GM21825 (cell line): ENCODE measurements around the gene FAM184B.
A peak's percentile ranks its signal among the peaks of the same experiment; 100 is the strongest.

Source experiments
- ATAC-seq: cut with Tn5 transposase; IDR thresholded peaks from one replicate; pipeline ENCODE4 v1.9.1; 2021; ENCODE audit warnings: mild to moderate bottlenecking, moderate library complexity; ENCODE audit not compliant: unreplicated experiment

The FAM184B gene

DNA sequence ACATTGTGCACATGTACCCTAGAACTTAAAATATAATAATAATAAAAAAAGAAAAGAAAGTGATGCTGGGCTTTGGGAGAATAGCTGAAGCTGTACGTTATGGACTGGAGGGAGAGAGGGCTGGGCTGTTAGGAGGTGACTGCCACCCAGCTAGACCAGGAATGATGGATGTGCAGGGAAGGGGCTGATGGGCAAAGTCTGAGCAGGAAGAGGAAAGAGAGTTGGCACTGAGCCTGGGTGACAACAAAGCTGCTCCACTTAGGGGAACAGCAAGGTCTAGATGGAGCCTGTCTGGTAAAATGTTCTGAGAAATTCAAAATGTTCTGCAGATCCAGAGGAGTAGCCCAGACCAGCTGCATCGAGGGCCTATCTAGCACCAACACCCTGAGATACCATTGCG is 134.7 kb downstream of the FAM184B start:
- no peak for ATAC-seq

DNA sequence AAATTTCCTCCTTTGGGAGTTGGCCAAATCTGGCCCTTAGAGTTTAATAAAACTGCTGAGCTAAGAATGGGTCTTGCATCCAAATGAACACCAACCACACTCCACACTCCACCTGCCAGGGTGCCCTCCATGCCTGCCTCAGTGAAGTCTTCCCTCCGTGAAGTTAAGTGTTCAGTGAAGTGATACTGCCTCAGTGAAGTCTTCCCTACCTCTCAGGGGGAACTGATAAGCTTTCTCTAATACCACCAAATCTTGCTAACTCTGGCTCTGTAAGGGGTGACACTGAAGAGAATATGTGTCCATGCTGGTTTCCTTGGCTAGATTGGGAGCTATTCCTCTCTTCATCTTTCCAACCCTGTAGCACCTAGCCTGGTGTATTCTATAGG is 139.0 kb downstream of the FAM184B start:
- ATAC-seq = no peak

DNA sequence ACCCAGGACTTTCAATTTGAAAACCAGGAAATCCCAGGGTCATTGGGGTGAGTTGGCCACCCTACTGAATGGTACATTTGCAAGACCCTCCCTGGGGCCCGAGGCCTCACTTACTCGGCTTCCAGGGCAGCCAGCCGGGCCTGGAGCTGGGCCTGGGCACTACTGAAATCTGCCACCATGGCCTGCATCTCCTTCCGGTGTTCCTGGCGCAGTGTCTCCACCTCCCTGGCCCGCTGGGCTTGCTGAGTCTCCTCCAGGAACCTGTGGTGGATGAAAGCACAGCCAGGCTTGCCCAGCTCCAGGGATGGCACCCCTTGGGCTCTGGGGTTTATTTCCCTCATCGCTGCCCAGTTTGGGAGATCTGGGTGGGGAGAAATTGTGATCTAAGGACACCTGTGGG is 142.3 kb downstream of the FAM184B start:
- no peak for ATAC-seq

DNA sequence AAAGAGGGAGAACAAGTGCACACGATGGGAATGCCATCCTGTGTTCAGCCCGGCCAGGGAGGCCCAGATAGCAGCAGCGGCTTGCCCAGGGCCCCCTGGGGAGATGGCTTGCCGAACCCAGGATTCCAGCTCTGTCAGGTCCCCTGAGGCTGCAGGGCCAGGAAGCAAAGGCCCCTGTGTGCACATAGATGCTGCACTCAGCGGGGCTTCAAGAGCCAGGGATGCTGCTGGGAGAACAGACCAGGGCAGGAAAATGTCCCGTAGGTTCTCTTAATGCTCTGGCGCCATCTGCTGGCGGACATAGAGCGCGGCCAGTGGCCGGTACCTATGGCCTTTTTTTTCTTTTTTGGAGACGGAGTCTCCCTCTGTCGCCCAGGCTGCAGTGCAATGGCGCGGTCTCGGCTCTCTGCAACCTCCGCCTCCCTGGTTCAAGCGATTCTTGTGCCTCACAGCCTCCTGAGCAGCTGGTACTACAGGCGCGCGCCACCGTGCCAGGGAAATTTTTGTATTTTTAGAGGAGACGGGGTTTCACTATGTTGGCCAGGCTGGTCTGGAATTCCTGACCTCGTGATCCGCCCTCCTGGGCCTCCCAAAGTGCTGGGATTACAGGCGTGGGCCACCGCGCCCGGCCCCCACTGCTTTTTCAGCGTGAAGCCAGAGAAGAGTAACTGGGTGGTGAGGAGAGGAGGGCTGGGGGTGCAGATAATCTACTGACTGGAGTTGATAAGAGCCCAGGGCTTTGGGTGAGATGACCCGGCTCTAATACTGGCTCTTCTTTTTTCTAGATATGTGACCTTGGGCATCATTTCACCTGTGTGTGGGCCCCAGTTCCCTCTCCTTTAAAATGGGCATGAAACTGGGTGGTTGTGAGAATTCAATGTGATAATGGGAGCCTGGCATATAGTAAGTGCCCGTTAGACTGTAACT is 144.5 kb downstream of the FAM184B start:
- ATAC-seq = peak; percentile 81

DNA sequence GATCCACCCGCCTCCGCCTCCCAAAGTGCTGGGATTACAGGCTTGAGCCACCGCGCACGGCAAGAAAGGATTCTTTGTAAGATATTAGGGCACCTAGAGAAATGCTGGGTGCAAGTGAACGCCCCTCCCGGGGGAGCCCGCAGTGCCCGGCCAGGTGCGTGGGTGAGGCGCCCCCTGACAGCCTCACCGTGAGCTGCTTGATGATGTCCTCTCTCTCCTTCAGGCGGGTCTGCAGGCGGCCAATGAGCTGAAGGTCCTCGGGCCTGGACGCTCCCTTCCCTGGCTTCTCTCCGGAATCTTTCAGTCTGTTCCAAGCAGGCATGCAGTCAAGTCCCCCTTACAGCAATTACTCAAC is 145.1 kb downstream of the FAM184B start:
- no peak for ATAC-seq

DNA sequence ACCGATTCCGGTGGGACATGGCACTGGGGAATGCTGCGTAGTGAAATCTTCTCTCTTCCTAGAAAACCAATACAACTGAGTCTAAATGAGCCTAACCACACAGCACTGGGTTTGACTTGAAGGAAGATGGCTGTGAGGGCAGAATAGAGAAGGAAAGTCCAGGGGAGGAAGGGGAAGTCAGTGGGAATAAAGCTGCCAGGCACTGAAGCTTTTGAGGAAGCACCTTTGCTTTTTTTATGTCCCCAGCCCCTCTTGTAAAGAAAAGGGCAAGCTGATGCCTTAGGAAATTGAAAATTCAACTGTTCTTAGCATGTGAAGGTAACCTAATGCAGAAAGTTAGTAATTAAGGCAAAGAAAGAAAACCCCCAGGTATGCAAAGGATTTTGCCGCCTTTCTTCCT is 146.4 kb downstream of the FAM184B start:
- ATAC-seq = no peak

DNA sequence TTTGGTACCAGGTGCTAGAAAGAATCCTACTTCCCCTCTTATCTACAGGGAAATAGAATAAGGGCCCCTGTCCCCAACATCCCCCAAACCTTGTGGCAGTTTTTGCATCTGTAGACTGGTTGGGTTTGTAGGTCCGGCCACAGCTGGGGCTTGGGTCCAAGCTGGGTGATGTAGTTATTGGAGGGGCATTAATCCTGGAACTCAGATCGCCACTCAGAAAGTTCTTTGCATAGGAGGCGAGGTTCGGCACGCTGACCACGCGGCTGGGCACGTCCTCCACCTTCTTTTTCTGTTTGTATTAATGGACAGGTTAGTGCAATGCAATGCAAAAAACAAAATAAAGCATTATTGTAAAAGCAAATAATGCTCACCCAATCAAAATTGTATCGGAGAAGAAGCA is 147.8 kb downstream of the FAM184B start:
- no peak for ATAC-seq

DNA sequence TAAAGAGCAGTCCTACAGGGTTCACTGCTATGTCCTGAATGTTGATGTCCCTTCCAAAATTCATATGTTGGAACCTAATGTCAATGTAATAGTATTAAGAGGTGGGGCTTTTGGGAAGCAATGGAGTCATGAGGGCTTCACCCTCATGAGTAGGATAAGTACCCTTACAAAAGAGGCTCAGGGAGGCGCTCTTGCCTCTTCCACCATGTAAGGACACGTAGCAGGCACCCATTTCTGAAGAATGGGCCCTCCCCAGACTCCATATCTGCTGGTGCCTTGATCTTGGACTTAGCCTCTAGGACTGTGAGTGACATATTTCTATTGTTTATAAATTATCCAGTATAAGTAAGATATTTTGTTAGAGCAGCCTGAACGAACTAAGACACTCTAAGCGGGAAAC is 151.2 kb downstream of the FAM184B start:
- no peak for ATAC-seq

DNA sequence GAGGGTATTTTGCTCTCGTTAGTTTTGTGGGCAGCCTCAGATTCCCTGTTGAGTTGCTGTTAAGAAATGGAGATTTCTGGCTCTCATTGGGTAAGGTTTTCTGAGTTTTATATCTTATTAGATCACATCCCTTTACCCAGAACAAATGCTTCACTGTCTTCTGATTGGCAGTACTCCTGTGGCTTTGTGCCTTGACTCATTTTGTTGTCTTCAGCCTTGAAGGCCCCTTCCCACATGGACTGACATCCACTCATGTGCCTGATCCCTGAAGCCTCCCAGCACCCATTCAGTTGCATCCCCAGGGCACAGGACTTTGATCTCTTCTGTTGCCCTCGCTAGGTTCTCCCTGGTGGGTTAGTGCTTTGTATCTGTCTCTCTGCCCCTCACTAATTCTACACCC is 156.6 kb downstream of the FAM184B start:
- no peak for ATAC-seq

DNA sequence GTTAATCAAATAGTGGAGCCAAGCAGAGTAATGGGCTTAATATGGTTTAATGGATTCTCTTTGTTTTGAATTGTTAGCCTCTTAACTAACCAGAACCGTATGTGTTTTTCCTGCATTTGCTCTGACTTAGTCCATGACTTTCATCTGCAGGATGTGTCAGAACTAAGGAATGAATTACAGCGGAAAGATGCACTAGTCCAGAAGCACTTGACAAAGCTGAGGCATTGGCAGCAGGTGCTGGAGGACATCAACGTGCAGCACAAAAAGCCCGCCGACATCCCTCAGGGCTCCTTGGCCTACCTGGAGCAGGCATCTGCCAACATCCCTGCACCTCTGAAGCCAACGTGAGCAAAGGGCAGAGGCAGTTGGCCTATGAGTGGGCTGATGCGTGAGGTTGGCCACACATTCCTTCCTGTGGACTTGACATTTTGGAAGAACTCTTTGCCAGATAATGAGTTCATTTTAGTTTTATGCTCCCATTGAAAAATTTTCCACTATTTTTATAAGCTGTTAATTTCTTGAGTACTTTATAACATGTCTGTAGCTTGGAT is 157.9 kb downstream of the FAM184B start:
- ATAC-seq = no peak

DNA sequence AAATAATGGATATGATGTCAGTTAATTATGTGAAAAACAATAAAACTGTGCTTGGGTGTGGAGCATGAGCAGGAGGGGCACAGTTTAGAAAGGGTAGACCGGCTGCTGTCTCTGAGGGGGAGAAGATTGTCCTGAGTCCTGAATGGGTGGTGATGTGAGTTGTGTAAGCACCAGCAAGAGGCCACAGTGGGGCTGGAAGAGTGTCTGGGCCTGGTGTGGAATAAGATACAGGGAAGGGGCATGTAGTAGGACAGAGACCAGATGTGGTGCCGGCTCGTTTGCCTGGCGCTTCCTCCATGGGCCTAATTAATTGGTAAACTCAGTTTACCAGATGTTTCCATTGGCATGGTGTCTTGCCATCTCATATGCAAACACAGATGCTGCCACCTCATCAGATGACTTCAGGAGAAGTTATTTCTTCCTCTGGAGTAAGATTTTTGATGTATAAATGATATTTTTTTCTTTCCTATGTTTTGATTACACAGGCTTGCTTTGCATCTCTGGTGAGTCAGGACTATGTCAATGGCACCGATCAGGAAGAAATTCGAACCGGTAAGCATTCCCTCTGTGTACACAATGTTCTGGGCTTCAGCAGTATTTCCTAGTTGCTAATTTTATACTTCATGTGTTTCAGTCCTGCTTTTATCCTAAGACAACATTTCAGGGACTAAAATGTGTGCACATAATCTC is 161.9 kb downstream of the FAM184B start:
- ATAC-seq = no peak

DNA sequence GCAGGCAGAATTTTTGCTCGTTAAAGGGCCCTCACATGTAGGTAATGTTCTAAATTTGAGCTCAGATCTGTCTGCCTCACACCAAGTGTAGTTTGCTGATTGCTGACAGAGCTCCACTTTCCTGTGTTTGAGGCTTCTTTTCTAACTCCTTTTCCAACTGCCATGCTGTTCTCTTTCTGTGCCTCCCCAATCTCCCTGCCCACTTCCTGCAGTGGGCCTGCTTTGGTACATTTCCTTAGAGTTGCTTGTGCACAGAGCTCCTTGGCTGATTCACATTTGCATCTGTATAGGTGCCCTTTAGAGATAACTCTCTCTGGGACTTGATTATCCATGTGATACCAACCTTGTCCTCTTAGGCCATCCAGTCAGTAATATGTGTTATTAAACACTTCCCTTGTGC is 162.5 kb downstream of the FAM184B start:
- ATAC-seq = no peak

DNA sequence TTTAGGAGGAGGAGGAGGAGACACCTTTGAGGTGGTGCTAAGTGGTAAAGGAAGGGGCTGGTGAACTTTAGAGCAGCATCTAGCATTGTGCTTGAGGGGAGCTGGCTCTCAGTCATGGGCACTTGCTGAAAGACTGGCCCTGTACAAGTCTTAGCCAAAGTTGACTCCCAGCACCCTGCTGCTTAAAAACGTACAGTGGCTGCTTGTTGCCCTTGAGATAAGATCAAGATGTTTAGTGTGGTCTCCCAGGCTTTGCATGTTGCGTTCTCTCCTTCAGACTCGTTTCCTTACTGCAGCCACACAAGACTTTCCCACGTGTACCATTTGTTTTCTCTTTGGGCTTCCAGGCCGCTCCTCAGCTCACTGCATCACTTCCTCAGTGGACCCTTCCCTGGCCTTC is 165.1 kb downstream of the FAM184B start:
- no peak for ATAC-seq

DNA sequence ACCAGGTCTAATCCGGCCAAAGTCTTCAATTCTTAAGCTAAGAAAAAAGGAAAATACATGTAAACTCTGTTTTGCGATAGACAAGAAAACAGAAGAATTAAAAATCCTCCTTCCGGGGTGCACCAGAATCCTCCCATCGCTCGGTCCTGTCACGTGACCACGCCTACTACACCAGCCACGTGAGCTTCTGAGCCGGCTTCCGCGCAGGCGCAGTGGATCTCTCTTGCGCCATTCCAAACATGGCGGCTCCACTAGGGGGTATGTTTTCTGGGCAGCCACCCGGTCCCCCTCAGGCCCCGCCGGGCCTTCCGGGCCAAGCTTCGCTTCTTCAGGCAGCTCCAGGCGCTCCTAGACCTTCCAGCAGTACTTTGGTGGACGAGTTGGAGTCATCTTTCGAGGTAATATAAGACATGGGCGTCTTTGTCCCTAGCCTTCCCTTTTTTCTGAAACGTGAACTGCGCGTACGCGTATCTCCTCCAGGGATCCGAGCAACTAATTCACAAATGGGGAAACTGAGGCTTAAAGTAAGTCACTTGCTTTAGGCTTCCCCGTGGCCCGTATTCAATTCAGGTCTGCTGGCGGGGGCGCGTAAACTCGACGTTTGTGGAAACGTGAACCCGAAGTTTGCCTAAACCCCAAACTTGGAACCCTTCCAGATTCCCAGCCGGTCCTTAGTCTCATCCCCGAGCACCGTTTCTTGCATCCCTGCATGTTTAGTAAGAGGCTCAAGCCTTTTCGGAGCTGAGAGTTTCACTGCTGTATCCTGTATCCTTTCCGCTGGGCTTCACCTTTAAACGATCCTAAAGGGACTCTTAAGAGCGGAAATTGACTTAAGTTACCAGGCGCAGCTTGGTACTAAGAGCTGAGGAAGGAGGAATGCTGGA is 166.8 kb downstream of the FAM184B start, which contains the start of gene MED28:
TSS of gene MED28 (plus strand) at position 226 of the 884 bp plus-strand sequence. CDS start at position 240, 14 bp downstream.
- ATAC-seq = peak; percentile 94

DNA sequence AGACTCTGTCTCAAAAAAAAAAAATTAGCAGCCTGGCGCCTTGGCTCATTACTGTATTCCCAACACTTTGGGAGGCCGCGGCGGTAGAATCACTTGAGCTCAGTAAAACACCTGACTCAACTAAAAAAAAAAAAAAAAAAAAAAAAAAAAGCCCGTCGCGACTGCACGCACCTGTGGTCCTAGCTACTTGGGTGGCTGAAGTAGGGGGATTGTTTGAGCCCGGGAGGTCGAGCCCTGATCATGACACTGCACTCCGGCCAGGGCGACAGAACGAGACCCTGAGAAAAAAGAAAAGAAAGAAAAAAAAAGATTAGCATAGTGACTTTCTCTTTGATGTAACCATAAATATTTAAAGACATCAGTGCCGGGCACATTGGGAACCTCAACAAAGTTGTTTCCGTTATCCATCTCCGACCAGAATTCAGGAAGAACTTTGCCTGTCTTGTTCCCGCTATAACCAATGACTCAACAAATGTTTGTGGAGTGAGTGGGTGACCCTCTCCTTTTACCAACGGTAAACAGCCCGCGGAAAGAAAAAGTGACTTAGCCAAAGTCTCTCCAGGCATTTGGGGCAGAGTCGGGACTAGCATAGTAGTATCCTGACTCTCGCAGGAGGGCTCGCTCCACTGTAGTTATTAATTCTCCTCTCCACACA is 167.5 kb downstream of the FAM184B start:
- peak; percentile 48 for ATAC-seq

DNA sequence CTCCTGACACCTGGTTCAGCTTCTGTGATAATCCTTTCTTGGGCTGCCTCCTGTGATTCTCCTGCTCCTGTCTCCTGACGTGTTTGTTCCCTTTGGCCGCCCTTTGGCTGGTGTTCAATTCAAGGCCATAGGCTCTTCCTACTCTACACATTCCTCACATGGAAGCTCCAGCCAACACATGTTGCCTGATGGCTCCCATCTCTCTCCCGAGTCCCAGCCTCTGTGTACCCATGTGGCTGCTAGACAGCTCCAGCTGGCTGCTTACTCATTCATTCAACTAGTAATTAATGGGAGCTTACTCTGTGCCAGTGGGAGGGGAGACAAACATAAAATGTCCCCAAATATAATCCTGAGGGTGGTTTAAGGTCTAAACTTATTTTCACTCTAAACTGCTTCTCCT is 176.2 kb downstream of the FAM184B start:
- no peak for ATAC-seq

DNA sequence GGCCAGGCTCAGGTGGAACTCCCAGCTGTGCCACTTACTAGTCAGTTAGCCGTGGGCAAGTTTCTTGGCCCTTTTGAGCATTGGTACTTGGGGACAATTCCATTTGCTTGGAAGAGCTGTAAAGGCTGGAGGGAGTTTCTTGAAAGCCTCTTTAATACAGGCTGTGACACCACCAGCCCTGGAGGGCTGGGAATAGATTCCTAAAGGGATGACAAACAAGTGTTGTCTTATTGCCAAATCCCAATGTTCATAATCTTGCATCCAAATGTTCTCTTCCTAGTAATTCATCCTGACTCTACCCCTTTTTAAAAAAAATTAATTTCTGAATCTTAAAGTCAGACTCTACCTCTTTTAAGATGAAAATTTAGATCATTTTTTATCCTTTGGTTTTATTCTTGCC is 181.6 kb downstream of the FAM184B start:
- ATAC-seq = no peak

DNA sequence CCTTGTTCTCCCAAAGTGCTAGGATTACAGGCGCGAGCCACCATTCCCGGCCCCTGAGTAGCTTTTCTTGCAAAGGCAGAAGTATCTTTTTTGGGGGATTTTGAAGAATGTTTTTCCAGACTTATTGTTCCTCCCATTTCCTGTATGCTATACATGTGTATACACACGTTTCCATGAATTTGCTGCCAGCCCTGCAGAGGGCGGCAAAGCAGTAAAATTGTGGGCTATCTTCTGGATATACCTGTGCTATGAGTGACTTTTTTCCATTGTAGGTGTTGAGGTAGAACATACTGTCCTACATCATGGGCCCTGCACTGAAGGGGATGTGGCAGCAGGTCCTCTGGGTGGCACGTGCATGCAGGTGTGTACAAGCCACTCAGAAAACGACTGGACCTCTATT is 183.9 kb downstream of the FAM184B start:
- no peak for ATAC-seq

DNA sequence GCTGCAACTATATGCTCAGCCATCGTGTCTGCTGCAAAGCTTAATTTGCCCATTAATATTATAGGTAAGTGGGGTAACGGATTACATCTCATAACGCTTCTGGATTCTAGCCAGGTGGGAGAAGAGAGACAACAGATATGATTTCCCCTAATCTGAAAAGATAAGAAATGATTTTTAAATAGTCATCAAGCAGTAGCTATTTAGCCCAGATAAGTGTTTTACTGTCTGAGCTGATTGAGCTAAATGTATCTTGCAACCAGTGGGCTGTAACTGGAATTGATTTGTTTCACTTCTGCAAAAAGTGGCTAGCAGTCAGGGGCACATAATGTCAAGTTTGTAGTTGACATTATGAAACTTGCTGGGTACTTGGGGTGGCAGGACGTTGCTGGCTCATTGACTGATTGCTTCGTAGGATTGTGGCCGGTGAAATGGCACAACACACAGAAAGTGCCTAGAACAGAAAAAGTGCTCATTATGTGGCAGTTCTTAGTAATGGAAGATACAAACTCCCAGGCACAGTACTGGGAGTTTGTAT is 185.9 kb downstream of the FAM184B start:
- peak; percentile 75 for ATAC-seq

DNA sequence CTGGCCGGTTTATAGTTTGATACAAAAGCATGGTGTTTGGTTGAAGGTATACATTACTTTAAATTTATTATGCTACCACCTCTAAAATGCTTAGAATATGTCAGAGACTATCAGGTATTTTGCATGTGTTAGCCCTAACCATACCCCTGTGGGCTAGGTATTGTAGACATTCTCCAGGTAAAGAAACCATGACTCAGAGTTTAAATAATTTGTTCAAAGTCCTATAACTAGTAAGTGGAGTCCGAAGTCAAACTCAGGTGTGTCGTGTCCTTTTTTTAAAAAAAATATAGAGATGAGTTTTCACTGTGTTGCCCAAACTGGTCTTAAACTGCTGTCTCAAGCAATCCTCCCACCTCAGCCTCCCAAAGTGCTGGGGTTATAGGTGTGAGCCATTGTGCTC is 192.1 kb downstream of the FAM184B start:
- ATAC-seq = no peak
